H9 (cell line): ENCODE data around the gene GPD1. TPM values are rescaled to one million over a fixed set of nuclear protein-coding genes. Genes with fewer than 3 reads are reported as not detected.

Experiments used
- DNase-seq: peaks from one replicate; pipeline ENCODE4 v3.0.0-alpha.2; 2017
- H2AFZ ChIP-seq: one replicate; pipeline ENCODE4 v1.6.1; 2013; ENCODE audit warnings: mild to moderate bottlenecking, low read length, control low read depth, moderate library complexity
- H2AK5ac ChIP-seq: 2 replicates; pipeline ENCODE4 v1.6.1; 2013; ENCODE audit warnings: low read length, control low read depth, mixed read lengths; ENCODE audit not compliant: insufficient read length
- H2BK120ac ChIP-seq: one replicate; pipeline ENCODE4 v1.6.1; 2013; ENCODE audit warnings: low read depth, mild to moderate bottlenecking, low read length, control low read depth, inconsistent platforms; ENCODE audit not compliant: poor library complexity, severe bottlenecking
- H2BK12ac ChIP-seq: 2 replicates; pipeline ENCODE4 v1.6.1; 2013; ENCODE audit warnings: low read length, control low read depth, mixed read lengths, low read depth; ENCODE audit not compliant: insufficient read length
- H2BK15ac ChIP-seq: 2 replicates; pipeline ENCODE4 v1.6.1; 2013; ENCODE audit warnings: low read depth, low read length, control low read depth
- H2BK20ac ChIP-seq: one replicate; pipeline ENCODE4 v1.6.1; 2013; ENCODE audit warnings: low read depth, mild to moderate bottlenecking, low read length, control low read depth, inconsistent platforms; ENCODE audit not compliant: poor library complexity, severe bottlenecking
- H2BK5ac ChIP-seq: 2 replicates; pipeline ENCODE4 v1.6.1; 2013; ENCODE audit warnings: low read length, control low read depth, mixed read lengths; ENCODE audit not compliant: insufficient read length
- H3K14ac ChIP-seq: 2 replicates; pipeline ENCODE4 v1.6.1; 2013; ENCODE audit warnings: low read length, control low read depth; ENCODE audit not compliant: insufficient read depth
- H3K18ac ChIP-seq: 2 replicates; pipeline ENCODE4 v1.6.1; 2013; ENCODE audit warnings: low read depth, mild to moderate bottlenecking, mixed read lengths, low read length, control low read depth; ENCODE audit not compliant: insufficient read length
- H3K23ac ChIP-seq: 2 replicates; pipeline ENCODE4 v1.6.1; 2013; ENCODE audit warnings: low read length, control low read depth, mixed read lengths, low read depth; ENCODE audit not compliant: insufficient read length
- H3K23me2 ChIP-seq: 2 replicates; pipeline ENCODE4 v1.6.1; 2013; ENCODE audit warnings: low read depth, mild to moderate bottlenecking, mixed read lengths, low read length, control low read depth; ENCODE audit not compliant: insufficient read length, poor library complexity, severe bottlenecking
- H3K27ac ChIP-seq: 2 replicates; pipeline ENCODE4 v1.5.1; 2013; ENCODE audit warnings: low read length, control low read depth, mixed read lengths, low read depth; ENCODE audit not compliant: insufficient read length
- H3K27me3 ChIP-seq: 2 replicates; pipeline ENCODE4 v1.6.1; 2013; ENCODE audit warnings: low read length, control low read depth, inconsistent platforms; ENCODE audit not compliant: insufficient read depth
- H3K4ac ChIP-seq: 2 replicates; pipeline ENCODE4 v1.6.1; 2013; ENCODE audit warnings: low read depth, mild to moderate bottlenecking, control low read depth, inconsistent platforms, low read length, moderate library complexity
- H3K4me1 ChIP-seq: 2 replicates; pipeline ENCODE4 v1.6.1; 2013; ENCODE audit warnings: low read length, control low read depth, inconsistent platforms; ENCODE audit not compliant: insufficient read depth
- H3K4me2 ChIP-seq: 2 replicates; pipeline ENCODE4 v1.6.1; 2013; ENCODE audit warnings: low read length, control low read depth, mixed read lengths; ENCODE audit not compliant: insufficient read length, insufficient read depth
- H3K56ac ChIP-seq: 2 replicates; pipeline ENCODE4 v1.6.1; 2013; ENCODE audit warnings: low read depth, mild to moderate bottlenecking, mixed read lengths, low read length, control low read depth; ENCODE audit not compliant: insufficient read length
- H3K79me1 ChIP-seq: 2 replicates; pipeline ENCODE4 v1.6.1; 2013; ENCODE audit warnings: low read depth, mild to moderate bottlenecking, moderate library complexity, low read length, control low read depth, inconsistent platforms; ENCODE audit not compliant: insufficient read depth, poor library complexity, severe bottlenecking
- H3K79me2 ChIP-seq: 2 replicates; pipeline ENCODE4 v1.6.1; 2013; ENCODE audit warnings: low read length, control low read depth, inconsistent platforms; ENCODE audit not compliant: insufficient read depth
- H3K9ac ChIP-seq: 2 replicates; pipeline ENCODE4 v1.6.1; 2013; ENCODE audit warnings: low read length, control low read depth, mixed read lengths; ENCODE audit not compliant: insufficient read length; ENCODE audit errors: extremely low read depth
- H3K9me3 ChIP-seq: one replicate; pipeline ENCODE4 v1.6.1; 2013; ENCODE audit warnings: low read depth, low read length, inconsistent platforms; ENCODE audit not compliant: control insufficient read depth
- H3T11ph ChIP-seq: one replicate; pipeline ENCODE4 v1.6.1; 2013; ENCODE audit warnings: mild to moderate bottlenecking, low read length, control low read depth, inconsistent platforms
- H4K20me1 ChIP-seq: one replicate; pipeline ENCODE4 v1.6.1; 2013; ENCODE audit not compliant: control insufficient read depth, insufficient read length, insufficient read depth
- H4K5ac ChIP-seq: 2 replicates; pipeline ENCODE4 v1.6.1; 2013; ENCODE audit warnings: low read depth, mild to moderate bottlenecking, mixed read lengths, low read length, control low read depth; ENCODE audit not compliant: insufficient read length
- H4K8ac ChIP-seq: replicated peaks from 2 replicates; pipeline ENCODE4 v1.6.1; 2013; ENCODE audit warnings: low read length, control low read depth, mixed read lengths, low read depth; ENCODE audit not compliant: insufficient read length
- H4K91ac ChIP-seq: 2 replicates; pipeline ENCODE4 v1.6.1; 2013; ENCODE audit warnings: low read depth, mild to moderate bottlenecking, moderate library complexity, mixed read lengths, low read length, control low read depth; ENCODE audit not compliant: insufficient read length
- H3K27ac Mint-ChIP-seq, 3 experiments: 2 replicates in 2 of 3; 3 replicates in 1 of 3; pipeline ENCODE4 v1.8.0; 2020 to 2021; ENCODE audit warnings: mixed read lengths in 3 of 3, mild to moderate bottlenecking in 1 of 3, moderate library complexity in 1 of 3
- H3K27me3 Mint-ChIP-seq: 2 replicates; pipeline ENCODE4 v1.8.0; 2021; ENCODE audit warnings: low read depth, mild to moderate bottlenecking, moderate library complexity, mixed read lengths
- H3K36me3 Mint-ChIP-seq, 3 experiments: 2 replicates in 2 of 3; 3 replicates in 1 of 3; pipeline ENCODE4 v1.8.0; 2020 to 2021; ENCODE audit warnings: low read depth in 3 of 3, mixed read lengths in 3 of 3; ENCODE audit not compliant: insufficient read depth in 1 of 3
- H3K4me1 Mint-ChIP-seq, 2 experiments: 2 replicates each; pipeline ENCODE4 v1.8.0; 2020; ENCODE audit warnings: mixed read lengths in 2 of 2
- H3K4me3 Mint-ChIP-seq, 2 experiments: 2 replicates in 1 of 2; 3 replicates in 1 of 2; pipeline ENCODE4 v1.8.0; 2020 to 2021; ENCODE audit warnings: mild to moderate bottlenecking in 2 of 2, mixed read lengths in 2 of 2, moderate library complexity in 1 of 2
- H3K9me3 Mint-ChIP-seq, 2 experiments: 2 replicates in 1 of 2; 3 replicates in 1 of 2; pipeline ENCODE4 v1.8.0; 2020; ENCODE audit warnings: mild to moderate bottlenecking in 2 of 2, mixed read lengths in 2 of 2, moderate library complexity in 1 of 2
- CTCF ChIP-seq: fragments of 200-600 bp; sonication (generic); conservative IDR thresholded peaks from 3 replicates; pipeline ENCODE4 v1.8.0; 2021; ENCODE audit warnings: antibody characterized with exemption, mild to moderate bottlenecking
- WGBS: extraction: QIAGEN DNeasy Blood & Tissue Kit; methylation state at CpG from one replicate; pipeline ENCODE4 v1.1.7; 2013; ENCODE audit warnings: missing lambda C conversion rate, low lambda C conversion rate, mixed read lengths; ENCODE audit not compliant: insufficient read length; ENCODE audit errors: extremely low coverage; 5-methylcytosine and 5-hydroxymethylcytosine counted together
- total RNA-seq: library from RNA; stranded (reverse); gene quantifications from 2 replicates; pipeline ENCODE4 v1.2.1, GENCODE V29; 2021

GPD1 gene
- total RNA-seq, 1 experiment from 2014 or later = 0.70 TPM

GRCh38 chr12:50069069-50069468, 34.7 kb upstream of the GPD1 start:
- no peaks in the 10 kb centered on the region for H3K23me2 ChIP-seq
- no peak overlapping the region for H2BK15ac ChIP-seq
- H3T11ph ChIP-seq = no peak overlapping the region
- H2BK120ac ChIP-seq = no peak overlapping the region
- H4K20me1 ChIP-seq = no peaks in the 10 kb centered on the region
- H3K4me2 ChIP-seq = no peak overlapping the region
- Mint-ChIP-seq H3K27ac (no peak overlapping the region), H3K4me3 (no peak overlapping the region), H3K27me3 (peaks cover 7% of the 10 kb centered on the region), H3K9me3 (no peaks in the 10 kb centered on the region), H3K36me3 (no peaks in the 10 kb centered on the region), H3K4me1 (peaks cover 21 to 25% of the 10 kb centered on the region in 2 experiments)
- no peak overlapping the region for H3K18ac ChIP-seq
- H2BK12ac ChIP-seq = no peak overlapping the region
- H3K27me3 ChIP-seq = no peaks in the 10 kb centered on the region
- no peak overlapping the region for H4K5ac ChIP-seq
- WGBS = no CpG with 5 or more reads among the region's 5 CpGs
- H3K4me1 ChIP-seq = no peaks in the 10 kb centered on the region; the same call in 1 of the 2 replicates
- H3K23ac ChIP-seq = no peak overlapping the region
- H4K8ac ChIP-seq = no peak overlapping the region
- TF ChIP-seq CTCF = no peak
- H3K27ac ChIP-seq = no peak overlapping the region
- no peak overlapping the region for H2AK5ac ChIP-seq
- no peak for DNase-seq
- H2AFZ ChIP-seq = no peak overlapping the region
- H2BK5ac ChIP-seq = no peak overlapping the region
- no peaks in the 10 kb centered on the region for H3K79me1 ChIP-seq
- H3K56ac ChIP-seq = no peak overlapping the region
- no peaks in the 10 kb centered on the region for H3K9me3 ChIP-seq
- no peaks in the 10 kb centered on the region for H3K79me2 ChIP-seq
- no peak overlapping the region for H3K14ac ChIP-seq
- H3K9ac ChIP-seq = no peak overlapping the region
- H4K91ac ChIP-seq = no peak overlapping the region
- H2BK20ac ChIP-seq = no peak overlapping the region
- no peak overlapping the region for H3K4ac ChIP-seq
